Diencephalon (tissue), 1 donor: ENCODE measurements around the gene MDH2. TPM values are rescaled to one million over a fixed set of nuclear protein-coding genes. Genes with fewer than 3 reads are reported as not detected.

ENCODE experiments used
- small RNA-seq: library from RNA; depleted of rRNA; stranded (forward); fragments of <200 nt; gene quantifications from one replicate; pipeline ENCODE3, GENCODE V24; 2014
- total RNA-seq: library from RNA; depleted of rRNA; stranded (reverse); fragments of >200 nt; gene quantifications from one replicate; pipeline ENCODE4 v1.2.3, GENCODE V29; 2014

The MDH2 gene
- total RNA-seq: 61.4 TPM

GRCh38 chr7:76047811-76048667 lies at the start of gene MDH2, which contains the start of gene STYXL1:
Gene MDH2, plus strand, starts transcription at chr7:76048106. Its CDS starts 55 bp downstream, at chr7:76048161.
Gene STYXL1, minus strand, starts transcription at chr7:76048000. Its CDS starts 17,477 bp downstream, at chr7:76030523.

Small RNAs within 50 kb of the gene (small RNA-seq; reads per million reads assigned to genes)
- not detected for gene RNU6-863P

Other genes starting within 250 kb of the MDH2 start
- not detected for gene CCL24, start 234.3 kb upstream of the MDH2 start, total RNA-seq
- gene RHBDD2, start 169.1 kb upstream of the MDH2 start, total RNA-seq: 66.4 TPM
- gene POR, start 133.0 kb upstream of the MDH2 start, total RNA-seq: 62.5 TPM
- gene TMEM120A, start 53.5 kb upstream of the MDH2 start, total RNA-seq: 53.3 TPM
- gene STYXL1, start 106 bp upstream of the MDH2 start, total RNA-seq: 20.5 TPM
- 15.2 TPM for gene SRRM3, start 153.8 kb downstream of the MDH2 start, total RNA-seq